Smooth muscle cell (in vitro differentiated cells): ENCODE results near the gene NEK1. TPM values are rescaled to one million over a fixed set of nuclear protein-coding genes. Genes with fewer than 3 reads are reported as not detected.

Experiments used
- DNase-seq: peaks from one replicate; lab custom pipeline; 2025; ENCODE audit not compliant: unreplicated experiment; lab: John Stamatoyannopoulos, UW
- H2AFZ ChIP-seq: fragments of 200-600 bp; sonication (generic); 2 replicates; pipeline ENCODE4 v1.6.0; 2016; ENCODE audit warnings: antibody characterized with exemption, low read depth, mild to moderate bottlenecking
- H3F3A ChIP-seq: fragments of 200-600 bp; sonication (generic); 2 replicates; pipeline ENCODE4 v1.6.0; 2017; ENCODE audit warnings: antibody characterized with exemption, low read depth
- H3K27ac ChIP-seq: fragments of 200-600 bp; sonication (generic); 2 replicates; pipeline ENCODE4 v1.5.1; 2016; ENCODE audit warnings: low read depth, mild to moderate bottlenecking
- H3K27me3 ChIP-seq: fragments of 200-600 bp; sonication (generic); 2 replicates; pipeline ENCODE4 v1.6.1; 2016; ENCODE audit warnings: low read depth, mild to moderate bottlenecking
- H3K36me3 ChIP-seq: fragments of 200-600 bp; sonication (generic); 2 replicates; pipeline ENCODE4 v1.5.1; 2016; ENCODE audit warnings: low read depth
- H3K4me1 ChIP-seq: fragments of 200-600 bp; sonication (generic); 2 replicates; pipeline ENCODE4 v1.5.1; 2016; ENCODE audit warnings: low read depth
- H3K4me2 ChIP-seq: fragments of 200-600 bp; sonication (generic); 2 replicates; pipeline ENCODE4 v1.6.0; 2016; ENCODE audit warnings: mild to moderate bottlenecking
- H3K4me3 ChIP-seq: fragments of 200-600 bp; sonication (generic); 2 replicates; pipeline ENCODE4 v1.5.1; 2016; ENCODE audit warnings: mild to moderate bottlenecking
- H3K79me2 ChIP-seq: fragments of 200-600 bp; sonication (generic); 2 replicates; pipeline ENCODE4 v1.6.0; 2016; ENCODE audit warnings: low read depth, mild to moderate bottlenecking
- H3K9ac ChIP-seq: fragments of 200-600 bp; sonication (generic); 2 replicates; pipeline ENCODE4 v1.6.0; 2016; ENCODE audit warnings: low read depth
- H3K9me3 ChIP-seq: fragments of 200-600 bp; sonication (generic); replicated peaks from 2 replicates; pipeline ENCODE4 v1.5.1; 2016; ENCODE audit warnings: low read depth
- H4K20me1 ChIP-seq: fragments of 200-600 bp; sonication (generic); 2 replicates; pipeline ENCODE4 v1.6.0; 2016; ENCODE audit warnings: low read depth
- CTCF ChIP-seq: fragments of 200-600 bp; sonication (generic); IDR thresholded peaks from 2 replicates; pipeline ENCODE4 v1.5.1; 2017; ENCODE audit warnings: borderline replicate concordance, mild to moderate bottlenecking, antibody characterized with exemption; ENCODE audit not compliant: insufficient read depth, poor library complexity, severe bottlenecking
- WGBS: methylation state at CpG from one replicate; pipeline ENCODE4 v1.1.7; 2016; ENCODE audit warnings: low lambda C conversion rate; 5-methylcytosine and 5-hydroxymethylcytosine counted together
- polyA plus RNA-seq: library from polyadenylated mRNA; unstranded; fragments of >200 nt; fragmentation: Nextera tagmentation; extraction: Ambion mirVana; gene quantifications from 2 replicates; pipeline ENCODE4 v1.2.1, GENCODE V29; 2016
- total RNA-seq: library from RNA; depleted of rRNA; stranded (reverse); fragments of >200 nt; gene quantifications from 2 replicates; pipeline ENCODE4 v1.2.3, GENCODE V29; 2014

Gene NEK1
- total and polyA plus RNA-seq, 2 experiments from 2014 or later, result 10.5 to 11.8 TPM

- WGBS, result under 1% methylated on average over 14 of the region's 14 CpGs
Observed at GRCh38 chr4:169620880-169621248, 8.5 kb upstream of the NEK1 start.

GRCh38 chr4:169619958-169620879 lies 7.8 kb upstream of the NEK1 start, which contains the start of gene CLCN3:
CLCN3 (plus strand) TSS chr4:169620578; CDS start chr4:169635929, 15,351 bp downstream.
- WGBS, result under 1% methylated on average over 54 of the region's 67 CpGs
- Histone ChIP-seq H3K36me3 (no peaks in the 10 kb centered on the region), H3K27me3 (no peaks in the 10 kb centered on the region), H3K4me3 (peak within 1 kb of the TSS; percentile 73), H4K20me1 (no peaks in the 10 kb centered on the region), H3F3A (peaks cover 10% of the 10 kb centered on the region), H3K4me1 (peaks cover 25% of the 10 kb centered on the region), H3K79me2 (peaks cover 47% of the 10 kb centered on the region), H3K9ac (peak within 1 kb of the TSS; percentile 96), H3K9me3 (no peaks in the 10 kb centered on the region), H2AFZ (peak within 1 kb of the TSS; percentile 97), H3K27ac (peak within 1 kb of the TSS; percentile 95), H3K4me2 (peak within 1 kb of the TSS; percentile 82)
- peak; percentile 79 for DNase-seq
- no peak for TF ChIP-seq CTCF

More at GRCh38 chr4:169620880-169621248, 8.5 kb upstream of the NEK1 start:
- H3K4me1 ChIP-seq, result peaks cover 25% of the 10 kb centered on the region
- no peak for TF ChIP-seq CTCF
- H4K20me1 ChIP-seq, result peaks cover 3% of the 10 kb centered on the region
- no peak for DNase-seq
- peak overlapping the region; percentile 96 for H3K9ac ChIP-seq
- H3K4me3 ChIP-seq, result peak overlapping the region; percentile 73
- H3F3A ChIP-seq, result peaks cover 10% of the 10 kb centered on the region
- H3K79me2 ChIP-seq, result peaks cover 54% of the 10 kb centered on the region
- peak overlapping the region; percentile 82 for H3K4me2 ChIP-seq
- no peaks in the 10 kb centered on the region for H3K27me3 ChIP-seq
- H3K36me3 ChIP-seq, result no peaks in the 10 kb centered on the region
- H3K27ac ChIP-seq, result peak overlapping the region; percentile 95
- peak overlapping the region; percentile 97 for H2AFZ ChIP-seq
- no peaks in the 10 kb centered on the region for H3K9me3 ChIP-seq

GRCh38 chr4:169619518-169619957 lies 7.2 kb upstream of the NEK1 start:
- Histone ChIP-seq H2AFZ (peak overlapping the region; percentile 97), H3K9me3 (no peaks in the 10 kb centered on the region), H3K27me3 (no peaks in the 10 kb centered on the region), H3K9ac (peak overlapping the region; percentile 96), H3K79me2 (peaks cover 40% of the 10 kb centered on the region), H3K4me1 (peaks cover 25% of the 10 kb centered on the region), H3K36me3 (no peaks in the 10 kb centered on the region), H4K20me1 (no peaks in the 10 kb centered on the region), H3K27ac (peak overlapping the region; percentile 95), H3F3A (peaks cover 10% of the 10 kb centered on the region), H3K4me2 (peak overlapping the region; percentile 82), H3K4me3 (peak overlapping the region; percentile 73)
- WGBS, result 2% methylated on average over 12 of the region's 12 CpGs
- peak; percentile 47 for TF ChIP-seq CTCF
- DNase-seq, result no peak
